IMR-90 (cell line): Measurements from ENCODE around the gene CATSPER3. TPM values are rescaled to one million over a fixed set of nuclear protein-coding genes. Genes with fewer than 3 reads are reported as not detected.

ENCODE experiments used
- ATAC-seq: fragments of 200-7000 bp; cut with Tn5 transposase; 2 replicates; pipeline ENCODE4 v1.9.1; 2020; ENCODE audit warnings: low read depth, mild to moderate bottlenecking, moderate library complexity
- BruUV-seq: library from RNA; stranded (reverse); fragments of 400-500 nt; replicated peaks from 2 replicates; lab custom pipeline; 2021; lab: Mats Ljungman, UMichigan
- CTCF ChIA-PET: fragments of 300-600 bp; formaldehyde crosslinking; extraction: SDS; loops from one replicate; lab custom pipeline; 2021; ENCODE audit warnings: antibody characterized with exemption; lab: Yijun Ruan, JAX
- POLR2A ChIA-PET: fragments of 300-600 bp; sonication (Branson Sonifier 250); formaldehyde crosslinking; loops from one replicate; lab custom pipeline; 2022; ENCODE audit warnings: antibody characterized with exemption; ENCODE audit not compliant: unreplicated experiment; lab: Charles Lee
- DNase-seq: peaks from one replicate; pipeline ENCODE4 v3.0.0; 2013
- H2AFZ ChIP-seq: replicated peaks from 2 replicates; pipeline ENCODE3; 2013; ENCODE audit warnings: low read length, mild to moderate bottlenecking; ENCODE audit not compliant: poor library complexity
- H2AK5ac ChIP-seq: 2 replicates; pipeline ENCODE4 v1.6.1; 2013; ENCODE audit warnings: low read depth, low read length, inconsistent platforms
- H2AK9ac ChIP-seq: replicated peaks from 2 replicates; pipeline ENCODE3; 2013; ENCODE audit warnings: mild to moderate bottlenecking, low read depth, low read length, moderate library complexity; ENCODE audit not compliant: poor library complexity
- H2BK120ac ChIP-seq: 2 replicates; pipeline ENCODE4 v1.6.1; 2013; ENCODE audit warnings: low read depth, low read length, inconsistent platforms
- H2BK15ac ChIP-seq: 3 replicates; pipeline ENCODE4 v1.6.1; 2013; ENCODE audit warnings: low read depth, low read length, inconsistent platforms
- H2BK20ac ChIP-seq: 2 replicates; pipeline ENCODE4 v1.6.1; 2013; ENCODE audit warnings: low read depth, mild to moderate bottlenecking, inconsistent platforms, low read length, moderate library complexity
- H2BK5ac ChIP-seq: 2 replicates; pipeline ENCODE4 v1.6.1; 2013; ENCODE audit warnings: mild to moderate bottlenecking, low read depth, low read length, inconsistent platforms; ENCODE audit not compliant: poor library complexity, severe bottlenecking
- H3K14ac ChIP-seq: replicated peaks from 2 replicates; pipeline ENCODE4 v1.6.1; 2013; ENCODE audit warnings: low read depth, low read length, inconsistent platforms
- H3K18ac ChIP-seq: 2 replicates; pipeline ENCODE4 v1.6.1; 2013; ENCODE audit warnings: low read depth, low read length, control low read depth
- H3K23ac ChIP-seq: 2 replicates; pipeline ENCODE4 v1.6.1; 2013; ENCODE audit warnings: low read depth, low read length, inconsistent platforms
- H3K27ac ChIP-seq: 2 replicates; pipeline ENCODE4 v1.5.1; 2013; ENCODE audit warnings: mild to moderate bottlenecking, control low read depth, low read length; ENCODE audit not compliant: insufficient read depth
- H3K27me3 ChIP-seq: 2 replicates; pipeline ENCODE4 v1.6.1; 2013; ENCODE audit warnings: low read length; ENCODE audit not compliant: control insufficient read depth, insufficient read depth
- H3K36me3 ChIP-seq: 2 replicates; pipeline ENCODE4 v1.6.1; 2013; ENCODE audit warnings: low read length, mixed read lengths; ENCODE audit not compliant: control insufficient read depth, insufficient read depth
- H3K4ac ChIP-seq: 2 replicates; pipeline ENCODE4 v1.6.1; 2013; ENCODE audit warnings: low read depth, low read length, inconsistent platforms
- H3K4me1 ChIP-seq: 2 replicates; pipeline ENCODE4 v1.6.1; 2013; ENCODE audit warnings: low read length, mixed read lengths; ENCODE audit not compliant: control insufficient read depth, insufficient read depth
- H3K4me2 ChIP-seq: 2 replicates; pipeline ENCODE4 v1.6.1; 2013; ENCODE audit warnings: low read depth, mild to moderate bottlenecking, control low read depth, low read length, moderate library complexity
- H3K4me3 ChIP-seq: 2 replicates; pipeline ENCODE4 v1.5.1; 2013; ENCODE audit warnings: low read depth, mild to moderate bottlenecking, control low read depth, low read length, moderate library complexity; ENCODE audit not compliant: insufficient read depth
- H3K56ac ChIP-seq: 2 replicates; pipeline ENCODE4 v1.6.1; 2013; ENCODE audit warnings: low read length, inconsistent platforms; ENCODE audit not compliant: insufficient read depth; ENCODE audit errors: extremely low read depth
- H3K79me1 ChIP-seq, 2 experiments: 2 replicates each; pipeline ENCODE4 v1.6.1; 2013; ENCODE audit warnings: low read length in 2 of 2, inconsistent platforms in 1 of 2, low read depth in 1 of 2
- H3K9ac ChIP-seq: 2 replicates; pipeline ENCODE4 v1.6.1; 2013; ENCODE audit warnings: low read depth, low read length, control low read depth
- H3K9me1 ChIP-seq: 2 replicates; pipeline ENCODE4 v1.6.1; 2013; ENCODE audit warnings: low read length, inconsistent platforms; ENCODE audit not compliant: insufficient read depth
- H3K9me3 ChIP-seq: 2 replicates; pipeline ENCODE4 v1.6.1; 2013; ENCODE audit warnings: low read length; ENCODE audit not compliant: control insufficient read depth, insufficient read depth
- H4K20me1 ChIP-seq: 2 replicates; pipeline ENCODE4 v1.6.1; 2013; ENCODE audit warnings: low read length, inconsistent platforms; ENCODE audit not compliant: insufficient read depth
- H4K5ac ChIP-seq: 2 replicates; pipeline ENCODE4 v1.6.1; 2013; ENCODE audit warnings: mild to moderate bottlenecking, low read depth, low read length, control low read depth
- H4K8ac ChIP-seq, 2 experiments: 2 replicates each; pipeline ENCODE4 v1.6.1; 2013; ENCODE audit warnings: low read depth in 2 of 2, low read length in 2 of 2, control low read depth in 1 of 2, inconsistent platforms in 1 of 2
- H4K91ac ChIP-seq: 2 replicates; pipeline ENCODE4 v1.6.1; 2013; ENCODE audit warnings: low read depth, low read length, inconsistent platforms; ENCODE audit not compliant: insufficient read depth
- WGBS, 2 experiments: methylation state at CpG; one replicate each; pipeline versions ENCODE4 v1.1.5 to v1.1.7; 2013; ENCODE audit warnings: missing lambda C conversion rate in 2 of 2; ENCODE audit not compliant: insufficient read length in 1 of 2; ENCODE audit errors: extremely low coverage in 2 of 2; 5-methylcytosine and 5-hydroxymethylcytosine counted together
- dilution Hi-C: fragments of 300-500 bp; cut with HindIII; formaldehyde crosslinking; loops from one replicate; pipeline ENCODE4 v1.14.3; 2018; ENCODE audit warnings: low sequenced_read_pairs; ENCODE audit not compliant: unreplicated experiment
- in situ Hi-C: fragments of 300-500 bp; cut with MboI; formaldehyde crosslinking; loops from 3 replicates; pipeline ENCODE4 v1.14.3; 2019; ENCODE audit warnings: low sequenced_read_pairs, inconsistent platforms, mixed read lengths
- intact Hi-C: fragments of 100-400 bp; cut with micrococcal nuclease; formaldehyde crosslinking; loops from 2 replicates; pipeline ENCODE4 v1.10.0; 2022
- polyA plus RNA-seq, 3 experiments: library from polyadenylated mRNA; depleted of rRNA; stranded (reverse); fragments of >200 nt; gene quantifications; 2 replicates each; pipeline ENCODE4 v1.2.3, GENCODE V29; 2012; ENCODE audit warnings: low replicate concordance in 1 of 3
- total RNA-seq: library from RNA; depleted of rRNA; stranded (reverse); fragments of >200 nt; gene quantifications from 2 replicates; pipeline ENCODE4 v1.2.3, GENCODE V29; 2012
- TF ChIP-seq, protein P1 (sequence below): fragments of 150-350 bp; IDR thresholded peaks from 2 replicates; pipeline ENCODE4 v1.6.1; 2017; ENCODE audit warnings: mild to moderate bottlenecking, antibody characterized with exemption, low read length, low read depth

Gene CATSPER3
- total and polyA plus RNA-seq, 2 of the 4 experiments (the other 2 are of a cell fraction) = under 0.01 to 0.12 TPM

DNA sequence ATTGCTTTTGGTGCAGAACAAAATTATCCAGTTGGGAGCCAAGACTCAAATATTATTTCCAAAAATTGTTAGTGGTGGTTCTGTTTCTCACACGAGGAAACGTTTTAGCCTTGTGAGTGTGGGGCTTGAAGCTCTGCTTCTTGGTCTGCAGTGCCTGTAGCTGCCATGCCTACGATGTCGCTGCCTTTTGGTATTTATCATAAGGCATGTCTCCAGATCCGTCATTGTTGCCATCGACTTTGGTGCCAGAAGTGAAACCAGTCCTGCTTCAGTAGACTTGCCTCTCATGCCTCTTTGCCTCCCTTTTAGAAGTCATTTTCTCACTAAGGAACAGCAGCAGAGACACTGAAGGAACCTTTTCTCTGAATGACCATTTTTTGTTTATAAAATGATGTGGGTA is 29.7 kb upstream of the CATSPER3 start:
- H2BK15ac ChIP-seq = no peak overlapping the region
- H3K9ac ChIP-seq = no peak overlapping the region
- no peak overlapping the region for H2AK9ac ChIP-seq
- ATAC-seq (no peak), DNase-seq (no peak)
- WGBS, 2 experiments = no CpG with 5 or more reads among the region's 6 CpGs
- H3K79me1 ChIP-seq = no peaks in the 10 kb centered on the region
- no peak overlapping the region for H4K91ac ChIP-seq
- H2BK20ac ChIP-seq = no peak overlapping the region
- peaks cover 3% of the 10 kb centered on the region for H3K9me1 ChIP-seq
- intact Hi-C loops (loop anchor here (10.0 kb wide), 1 partner anchor 57 kb away; no protein-coding TSS in a partner anchor), dilution Hi-C loops (no loop called here), in situ Hi-C loops (no loop called here)
- H3K27ac ChIP-seq = no peak overlapping the region
- no peak overlapping the region; the same call in 1 of the 2 replicates for H2AK5ac ChIP-seq
- no peak overlapping the region for H2BK120ac ChIP-seq
- H3K18ac ChIP-seq = no peak overlapping the region
- no peak overlapping the region for H3K56ac ChIP-seq
- CTCF ChIA-PET = interaction anchor here (1.4 kb wide), 1 partner anchor 10 kb away, joined by 3 read pairs; no protein-coding TSS in a partner anchor
- H4K20me1 ChIP-seq = no peaks in the 10 kb centered on the region
- H3K4me3 ChIP-seq = no peak overlapping the region
- POLR2A ChIA-PET = no interaction called here
- no peak overlapping the region for H4K8ac ChIP-seq
- no peak overlapping the region for H3K4ac ChIP-seq
- H2AFZ ChIP-seq = no peak overlapping the region
- H4K5ac ChIP-seq = no peak overlapping the region
- no peak overlapping the region; the same call in 1 of the 2 replicates for H3K14ac ChIP-seq
- peaks cover 6% of the 10 kb centered on the region for H3K36me3 ChIP-seq
- no peak overlapping the region; the same call in 1 of the 2 replicates for H3K23ac ChIP-seq
- H3K4me1 ChIP-seq = no peaks in the 10 kb centered on the region
- no peaks in the 10 kb centered on the region for H3K27me3 ChIP-seq
- TF ChIP-seq, protein P1, sequence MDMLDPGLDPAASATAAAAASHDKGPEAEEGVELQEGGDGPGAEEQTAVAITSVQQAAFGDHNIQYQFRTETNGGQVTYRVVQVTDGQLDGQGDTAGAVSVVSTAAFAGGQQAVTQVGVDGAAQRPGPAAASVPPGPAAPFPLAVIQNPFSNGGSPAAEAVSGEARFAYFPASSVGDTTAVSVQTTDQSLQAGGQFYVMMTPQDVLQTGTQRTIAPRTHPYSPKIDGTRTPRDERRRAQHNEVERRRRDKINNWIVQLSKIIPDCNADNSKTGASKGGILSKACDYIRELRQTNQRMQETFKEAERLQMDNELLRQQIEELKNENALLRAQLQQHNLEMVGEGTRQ = no peak
- no peak overlapping the region for H2BK5ac ChIP-seq
- H3K9me3 ChIP-seq = no peaks in the 10 kb centered on the region
- BruUV-seq = no TSS peak
- H3K4me2 ChIP-seq = no peak overlapping the region
